ENCODE measurements around the gene VPS13C.

DNA sequence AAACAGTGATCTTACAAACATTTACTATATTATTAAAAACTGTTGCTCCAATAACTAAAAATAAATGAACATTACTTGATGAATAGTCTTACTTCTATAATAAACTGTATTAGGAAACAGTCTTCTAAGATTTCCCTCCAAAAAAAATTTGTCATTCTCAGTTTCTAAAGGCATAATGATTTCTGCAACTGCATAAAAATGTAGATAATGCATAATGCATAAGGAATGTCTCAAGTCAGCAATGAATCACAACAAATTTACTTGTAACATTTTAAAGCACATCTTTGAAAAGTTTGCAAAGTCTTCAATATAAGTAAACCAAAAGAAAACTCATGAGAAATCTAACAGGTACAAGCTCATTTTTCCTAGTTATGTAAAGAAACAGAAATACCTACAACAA, 113.5 kb downstream of the VPS13C start:
- TF ChIP-seq, protein P1, sequence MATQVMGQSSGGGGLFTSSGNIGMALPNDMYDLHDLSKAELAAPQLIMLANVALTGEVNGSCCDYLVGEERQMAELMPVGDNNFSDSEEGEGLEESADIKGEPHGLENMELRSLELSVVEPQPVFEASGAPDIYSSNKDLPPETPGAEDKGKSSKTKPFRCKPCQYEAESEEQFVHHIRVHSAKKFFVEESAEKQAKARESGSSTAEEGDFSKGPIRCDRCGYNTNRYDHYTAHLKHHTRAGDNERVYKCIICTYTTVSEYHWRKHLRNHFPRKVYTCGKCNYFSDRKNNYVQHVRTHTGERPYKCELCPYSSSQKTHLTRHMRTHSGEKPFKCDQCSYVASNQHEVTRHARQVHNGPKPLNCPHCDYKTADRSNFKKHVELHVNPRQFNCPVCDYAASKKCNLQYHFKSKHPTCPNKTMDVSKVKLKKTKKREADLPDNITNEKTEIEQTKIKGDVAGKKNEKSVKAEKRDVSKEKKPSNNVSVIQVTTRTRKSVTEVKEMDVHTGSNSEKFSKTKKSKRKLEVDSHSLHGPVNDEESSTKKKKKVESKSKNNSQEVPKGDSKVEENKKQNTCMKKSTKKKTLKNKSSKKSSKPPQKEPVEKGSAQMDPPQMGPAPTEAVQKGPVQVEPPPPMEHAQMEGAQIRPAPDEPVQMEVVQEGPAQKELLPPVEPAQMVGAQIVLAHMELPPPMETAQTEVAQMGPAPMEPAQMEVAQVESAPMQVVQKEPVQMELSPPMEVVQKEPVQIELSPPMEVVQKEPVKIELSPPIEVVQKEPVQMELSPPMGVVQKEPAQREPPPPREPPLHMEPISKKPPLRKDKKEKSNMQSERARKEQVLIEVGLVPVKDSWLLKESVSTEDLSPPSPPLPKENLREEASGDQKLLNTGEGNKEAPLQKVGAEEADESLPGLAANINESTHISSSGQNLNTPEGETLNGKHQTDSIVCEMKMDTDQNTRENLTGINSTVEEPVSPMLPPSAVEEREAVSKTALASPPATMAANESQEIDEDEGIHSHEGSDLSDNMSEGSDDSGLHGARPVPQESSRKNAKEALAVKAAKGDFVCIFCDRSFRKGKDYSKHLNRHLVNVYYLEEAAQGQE (IDR thresholded peaks at IDR 0.05): no peak
- TF ChIP-seq HOXB5 (CRISPR knock-in tag; IDR thresholded peaks at IDR 0.05): no peak
- TF ChIP-seq, protein P2, sequence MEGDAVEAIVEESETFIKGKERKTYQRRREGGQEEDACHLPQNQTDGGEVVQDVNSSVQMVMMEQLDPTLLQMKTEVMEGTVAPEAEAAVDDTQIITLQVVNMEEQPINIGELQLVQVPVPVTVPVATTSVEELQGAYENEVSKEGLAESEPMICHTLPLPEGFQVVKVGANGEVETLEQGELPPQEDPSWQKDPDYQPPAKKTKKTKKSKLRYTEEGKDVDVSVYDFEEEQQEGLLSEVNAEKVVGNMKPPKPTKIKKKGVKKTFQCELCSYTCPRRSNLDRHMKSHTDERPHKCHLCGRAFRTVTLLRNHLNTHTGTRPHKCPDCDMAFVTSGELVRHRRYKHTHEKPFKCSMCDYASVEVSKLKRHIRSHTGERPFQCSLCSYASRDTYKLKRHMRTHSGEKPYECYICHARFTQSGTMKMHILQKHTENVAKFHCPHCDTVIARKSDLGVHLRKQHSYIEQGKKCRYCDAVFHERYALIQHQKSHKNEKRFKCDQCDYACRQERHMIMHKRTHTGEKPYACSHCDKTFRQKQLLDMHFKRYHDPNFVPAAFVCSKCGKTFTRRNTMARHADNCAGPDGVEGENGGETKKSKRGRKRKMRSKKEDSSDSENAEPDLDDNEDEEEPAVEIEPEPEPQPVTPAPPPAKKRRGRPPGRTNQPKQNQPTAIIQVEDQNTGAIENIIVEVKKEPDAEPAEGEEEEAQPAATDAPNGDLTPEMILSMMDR (IDR thresholded peaks at IDR 0.05): no peak
- TF ChIP-seq SMC3 (IDR thresholded peaks at IDR 0.05): no peak
- no peak for TF ChIP-seq CBX8 (IDR thresholded peaks at IDR 0.05)
- TF ChIP-seq EP300 (IDR thresholded peaks at IDR 0.05): no peak
- no peak for TF ChIP-seq JUN (IDR thresholded peaks at IDR 0.05)
- TF ChIP-seq KDM1A (IDR thresholded peaks at IDR 0.05; ENCODE audit: low read depth): no peak
- TF ChIP-seq FOSB (CRISPR knock-in tag; IDR thresholded peaks at IDR 0.05): no peak
- TF ChIP-seq TP53 (CRISPR knock-in tag; IDR thresholded peaks at IDR 0.05): no peak
- no peak for TF ChIP-seq POLR2A (IDR thresholded peaks at IDR 0.05; ENCODE audit: low read length)
- TF ChIP-seq POLR2AphosphoS2 (conservative IDR thresholded peaks at IDR 0.05; ENCODE audit: low read length): no peak

All from A549 (cell line).